Neural progenitor cell (in vitro differentiated cells): Measurements from ENCODE around the gene USP48. TPM values are rescaled to one million over a fixed set of nuclear protein-coding genes. Genes with fewer than 3 reads are reported as not detected.
A peak's percentile ranks its signal among the peaks of the same experiment; 100 is the strongest.

ENCODE experiments used
- DNase-seq: peaks from one replicate; pipeline ENCODE4 v3.0.0-alpha.2; 2016; ENCODE audit warnings: low spot score
- H2AFZ ChIP-seq: fragments of 200-600 bp; sonication (generic); replicated peaks from 2 replicates; pipeline ENCODE4 v1.6.1; 2016; ENCODE audit warnings: antibody characterized with exemption
- H3F3A ChIP-seq: fragments of 200-600 bp; sonication (generic); 2 replicates; pipeline ENCODE4 v1.6.1; 2016; ENCODE audit warnings: antibody characterized with exemption, low read depth
- H3K27ac ChIP-seq: fragments of 200-600 bp; sonication (generic); 2 replicates; pipeline ENCODE4 v1.5.1; 2016; ENCODE audit warnings: mild to moderate bottlenecking
- H3K27me3 ChIP-seq: fragments of 200-600 bp; sonication (generic); 2 replicates; pipeline ENCODE4 v1.6.1; 2016; ENCODE audit warnings: mild to moderate bottlenecking, moderate library complexity
- H3K36me3 ChIP-seq: fragments of 200-600 bp; sonication (generic); 2 replicates; pipeline ENCODE4 v1.5.1; 2016
- H3K4me1 ChIP-seq: fragments of 200-600 bp; sonication (generic); 2 replicates; pipeline ENCODE4 v1.6.1; 2016; ENCODE audit warnings: mixed run types
- H3K4me2 ChIP-seq: fragments of 200-600 bp; sonication (generic); 2 replicates; pipeline ENCODE4 v1.6.1; 2016
- H3K4me3 ChIP-seq: fragments of 200-600 bp; sonication (generic); 2 replicates; pipeline ENCODE4 v1.5.1; 2016
- H3K79me2 ChIP-seq: fragments of 200-600 bp; sonication (generic); 2 replicates; pipeline ENCODE4 v1.6.1; 2016; ENCODE audit warnings: low read depth
- H3K9ac ChIP-seq: fragments of 200-600 bp; sonication (generic); 2 replicates; pipeline ENCODE4 v1.6.1; 2016
- H3K9me3 ChIP-seq: fragments of 200-600 bp; sonication (generic); 2 replicates; pipeline ENCODE4 v1.5.1; 2016; ENCODE audit warnings: low read depth
- H4K20me1 ChIP-seq: fragments of 200-600 bp; sonication (generic); 2 replicates; pipeline ENCODE4 v1.6.1; 2016; ENCODE audit warnings: low read depth
- H3K27ac Mint-ChIP-seq: 3 replicates; pipeline ENCODE4 v1.8.0; 2021; ENCODE audit warnings: mixed read lengths
- H3K27me3 Mint-ChIP-seq: 2 replicates; pipeline ENCODE4 v1.8.0; 2022; ENCODE audit warnings: low read depth, mild to moderate bottlenecking, inconsistent platforms, moderate library complexity, mixed read lengths; ENCODE audit not compliant: insufficient read depth
- H3K36me3 Mint-ChIP-seq: 3 replicates; pipeline ENCODE4 v1.8.0; 2021; ENCODE audit warnings: mixed read lengths
- H3K4me1 Mint-ChIP-seq: 3 replicates; pipeline ENCODE4 v1.8.0; 2021; ENCODE audit warnings: mixed read lengths
- H3K4me3 Mint-ChIP-seq: 3 replicates; pipeline ENCODE4 v1.8.0; 2021; ENCODE audit warnings: mild to moderate bottlenecking, moderate library complexity, mixed read lengths
- H3K9me3 Mint-ChIP-seq: 3 replicates; pipeline ENCODE4 v1.8.0; 2020; ENCODE audit warnings: mixed read lengths
- CTCF ChIP-seq: fragments of 200-600 bp; sonication (generic); IDR thresholded peaks from 2 replicates; pipeline ENCODE4 v1.5.1; 2017; ENCODE audit warnings: antibody characterized with exemption, mild to moderate bottlenecking
- EZH2 ChIP-seq: fragments of 200-600 bp; sonication (generic); IDR thresholded peaks from 2 replicates; pipeline ENCODE4 v1.6.1; 2017; ENCODE audit warnings: antibody characterized with exemption, mild to moderate bottlenecking, moderate library complexity
- EZH2phosphoT487 ChIP-seq: fragments of 200-600 bp; sonication (generic); IDR thresholded peaks from 2 replicates; pipeline ENCODE4 v1.6.1; 2017; ENCODE audit warnings: antibody characterized with exemption
- total RNA-seq: library from RNA; depleted of rRNA; stranded (reverse); fragments of >200 nt; gene quantifications from 2 replicates; pipeline ENCODE4 v1.2.3, GENCODE V29; 2015; ENCODE audit warnings: low replicate concordance

The USP48 gene
- total RNA-seq, 1 donor from 2014 or later, result 50.3 TPM

- no peak overlapping the region for H3K4me3 ChIP-seq
- peaks cover 6% of the 10 kb centered on the region for H3K27me3 Mint-ChIP-seq
- peaks cover 2% of the 10 kb centered on the region for H3K36me3 Mint-ChIP-seq
- H3K27ac ChIP-seq, result no peak overlapping the region
- H3K9me3 ChIP-seq, result no peaks in the 10 kb centered on the region
- no peak overlapping the region for H3K4me2 ChIP-seq
- H3K4me1 ChIP-seq, result no peaks in the 10 kb centered on the region
- H4K20me1 ChIP-seq, result no peaks in the 10 kb centered on the region
- H3K9ac ChIP-seq, result no peak overlapping the region
- DNase-seq, result no peak
- TF ChIP-seq EZH2phosphoT487 (no peak), EZH2 (no peak)
- peaks cover 13% of the 10 kb centered on the region for H3K27me3 ChIP-seq
- peaks cover 5% of the 10 kb centered on the region for H3F3A ChIP-seq
- H3K36me3 ChIP-seq, result no peaks in the 10 kb centered on the region
- peak overlapping the region; percentile 54 for H3K27ac Mint-ChIP-seq
- H3K79me2 ChIP-seq, result no peaks in the 10 kb centered on the region
- peaks cover 30% of the 10 kb centered on the region for H3K4me1 Mint-ChIP-seq
- no peaks in the 10 kb centered on the region for H3K9me3 Mint-ChIP-seq
- no peak overlapping the region for H2AFZ ChIP-seq
- H3K4me3 Mint-ChIP-seq, result peak overlapping the region; percentile 36
These were observed 33.8 kb upstream of the USP48 start for GRCh38 chr1:21816602-21817302.

- Histone ChIP-seq H3F3A (peaks cover 5% of the 10 kb centered on the region), H3K4me3 (no peak overlapping the region), H3K79me2 (no peaks in the 10 kb centered on the region), H3K4me1 (no peaks in the 10 kb centered on the region), H3K36me3 (no peaks in the 10 kb centered on the region), H3K9ac (no peak overlapping the region), H2AFZ (no peak overlapping the region), H3K27me3 (peaks cover 13% of the 10 kb centered on the region), H3K9me3 (no peaks in the 10 kb centered on the region), H3K4me2 (no peak overlapping the region), H4K20me1 (no peaks in the 10 kb centered on the region), H3K27ac (no peak overlapping the region)
- Mint-ChIP-seq H3K9me3 (no peaks in the 10 kb centered on the region), H3K4me3 (no peak overlapping the region), H3K27ac (no peak overlapping the region), H3K36me3 (peaks cover 2% of the 10 kb centered on the region), H3K27me3 (peaks cover 6% of the 10 kb centered on the region), H3K4me1 (peaks cover 33% of the 10 kb centered on the region)
- no peak for DNase-seq
- TF ChIP-seq EZH2, result no peak
These were observed 32.9 kb upstream of the USP48 start for GRCh38 chr1:21815724-21816321.

- Mint-ChIP-seq H3K9me3 (no peaks in the 10 kb centered on the region), H3K27ac (no peak overlapping the region), H3K4me3 (peak overlapping the region; percentile 3), H3K27me3 (peaks cover 4% of the 10 kb centered on the region), H3K36me3 (no peaks in the 10 kb centered on the region), H3K4me1 (peaks cover 31% of the 10 kb centered on the region)
- no peaks in the 10 kb centered on the region for H4K20me1 ChIP-seq
- TF ChIP-seq EZH2phosphoT487 (no peak), CTCF (no peak), EZH2 (no peak)
- no peaks in the 10 kb centered on the region for H3K36me3 ChIP-seq
- H2AFZ ChIP-seq, result peak overlapping the region; percentile 78
- no peaks in the 10 kb centered on the region for H3K79me2 ChIP-seq
- no peak for DNase-seq
- no peak overlapping the region for H3K9ac ChIP-seq
- H3K4me2 ChIP-seq, result no peak overlapping the region
- H3K4me3 ChIP-seq, result no peak overlapping the region
- H3K9me3 ChIP-seq, result no peaks in the 10 kb centered on the region
- H3K27ac ChIP-seq, result no peak overlapping the region
- no peaks in the 10 kb centered on the region for H3K4me1 ChIP-seq
- H3K27me3 ChIP-seq, result peaks cover 13% of the 10 kb centered on the region
- peaks cover 5% of the 10 kb centered on the region for H3F3A ChIP-seq
These were observed 32.1 kb upstream of the USP48 start for GRCh38 chr1:21814981-21815582.

GRCh38 chr1:21814241-21814918 is 31.4 kb upstream of the USP48 start:
- TF ChIP-seq EZH2 (peak; percentile 55), CTCF (peak; percentile 83), EZH2phosphoT487 (no peak)
- Mint-ChIP-seq H3K27me3 (peaks cover 4% of the 10 kb centered on the region), H3K9me3 (no peaks in the 10 kb centered on the region), H3K36me3 (no peaks in the 10 kb centered on the region), H3K4me3 (peak overlapping the region; percentile 77), H3K4me1 (peaks cover 31% of the 10 kb centered on the region), H3K27ac (no peak overlapping the region)
- H4K20me1 ChIP-seq, result no peaks in the 10 kb centered on the region
- peak overlapping the region; percentile 66 for H3K4me2 ChIP-seq
- no peaks in the 10 kb centered on the region for H3K79me2 ChIP-seq
- no peak overlapping the region for H3K9ac ChIP-seq
- H3K4me3 ChIP-seq, result peak overlapping the region; percentile 53
- H3K27me3 ChIP-seq, result peaks cover 13% of the 10 kb centered on the region
- H3F3A ChIP-seq, result peaks cover 5% of the 10 kb centered on the region
- H3K4me1 ChIP-seq, result no peaks in the 10 kb centered on the region
- DNase-seq, result peak; percentile 85
- H3K36me3 ChIP-seq, result no peaks in the 10 kb centered on the region
- no peaks in the 10 kb centered on the region for H3K9me3 ChIP-seq
- H3K27ac ChIP-seq, result no peak overlapping the region
- peak overlapping the region; percentile 78 for H2AFZ ChIP-seq
